Endothelial cell of umbilical vein (primary cell): ENCODE results near the gene KRTAP10-5. TPM values are rescaled to one million over a fixed set of nuclear protein-coding genes. Genes with fewer than 3 reads are reported as not detected.

Source experiments
- BruUV-seq: library from RNA; stranded (reverse); fragments of 400-500 nt; replicated peaks from 2 replicates; lab custom pipeline; 2021; lab: Mats Ljungman, UMichigan
- CTCF ChIA-PET: fragments of 300-600, 350-600 bp; sonication (Branson Sonifier 250); formaldehyde crosslinking; loops from one replicate; lab custom pipeline; 2021; ENCODE audit warnings: antibody characterized with exemption, inconsistent platforms; lab: Charles Lee
- POLR2A ChIA-PET: fragments of 300-600, 350-600 bp; sonication (Branson Sonifier 250); formaldehyde crosslinking; loops from one replicate; lab custom pipeline; 2021; ENCODE audit warnings: antibody characterized with exemption, inconsistent platforms; lab: Charles Lee
- DNase-seq: peaks from one replicate; pipeline ENCODE4 v3.0.0-alpha.2; 2011; ENCODE audit warnings: low read depth, low spot score
- FAIRE-seq: peaks from 2 replicates; lab custom pipeline; 2011; peaks lifted over from hg19 to GRCh38; lab: Jason Lieb, UNC
- H2AFZ ChIP-seq: 2 replicates; pipeline ENCODE4 v1.6.0; 2012; ENCODE audit warnings: low read depth, low read length, control low read depth, inconsistent platforms
- H3K27ac ChIP-seq: 2 replicates; pipeline ENCODE4 v1.5.1; 2011; ENCODE audit warnings: low read depth, mild to moderate bottlenecking, control low read depth, low read length, moderate library complexity; ENCODE audit not compliant: insufficient read depth
- H3K27me3 ChIP-seq, 2 experiments: 2 replicates each; pipeline versions ENCODE4 v1.6.0 to v1.6.1; 2011; ENCODE audit warnings: low read length in 2 of 2, mixed read lengths in 1 of 2; ENCODE audit not compliant: control insufficient read depth in 2 of 2, insufficient read depth in 2 of 2
- H3K36me3 ChIP-seq, 2 experiments: 2 replicates in 1 of 2; 3 replicates in 1 of 2; pipeline ENCODE4 v1.5.1; 2011; ENCODE audit warnings: low read length in 2 of 2, mild to moderate bottlenecking in 1 of 2, moderate library complexity in 1 of 2; ENCODE audit not compliant: control insufficient read depth in 2 of 2, insufficient read depth in 2 of 2; ENCODE audit errors: extremely low read depth in 1 of 2
- H3K4me1 ChIP-seq: 3 replicates; pipeline ENCODE4 v1.5.1; 2011; ENCODE audit warnings: mild to moderate bottlenecking, low read length; ENCODE audit not compliant: control insufficient read depth, insufficient read depth; ENCODE audit errors: extremely low read depth
- H3K4me2 ChIP-seq: 2 replicates; pipeline ENCODE4 v1.6.1; 2011; ENCODE audit warnings: low read length, control low read depth, mixed read lengths; ENCODE audit not compliant: insufficient read depth
- H3K4me3 ChIP-seq, 3 experiments: fragments of 200-600 bp in 1 of 3; sonication (generic), shearing (Covaris generic) in 1 of 3; replicated peaks in 1 of 3; 2 replicates each; pipeline ENCODE4 v1.5.1; 2011 to 2016; ENCODE audit warnings: control low read depth in 3 of 3, low read length in 3 of 3, mild to moderate bottlenecking in 2 of 3, inconsistent platforms in 1 of 3, low read depth in 1 of 3, moderate library complexity in 1 of 3; ENCODE audit not compliant: insufficient read depth in 1 of 3
- H3K79me2 ChIP-seq: 2 replicates; pipeline ENCODE4 v1.6.0; 2012; ENCODE audit warnings: low read length, inconsistent platforms; ENCODE audit not compliant: control insufficient read depth, insufficient read depth
- H3K9ac ChIP-seq: replicated peaks from 2 replicates; pipeline ENCODE3; 2011; ENCODE audit warnings: low read length, control low read depth; ENCODE audit not compliant: insufficient read depth; ENCODE audit errors: extremely low read depth
- H3K9me1 ChIP-seq: replicated peaks from 3 replicates; pipeline ENCODE4 v1.6.0; 2011; ENCODE audit warnings: mild to moderate bottlenecking, low read length; ENCODE audit not compliant: control insufficient read depth, insufficient read depth; ENCODE audit errors: extremely low read depth
- H3K9me3 ChIP-seq: replicated peaks from 2 replicates; pipeline ENCODE4 v1.5.1; 2012; ENCODE audit warnings: low read length, inconsistent platforms; ENCODE audit not compliant: control insufficient read depth, insufficient read depth
- H4K20me1 ChIP-seq: replicated peaks from 2 replicates; pipeline ENCODE3; 2011; ENCODE audit warnings: mild to moderate bottlenecking, low read length; ENCODE audit not compliant: control insufficient read depth, insufficient read depth; ENCODE audit errors: extremely low read depth
- CTCF ChIP-seq, 2 donors: IDR thresholded peaks; 1 replicate in 1 of 2; 2 replicates in 1 of 2; pipeline ENCODE4 v1.5.1; 2011; ENCODE audit warnings: low read length in 2 of 2, mild to moderate bottlenecking in 2 of 2, moderate library complexity in 2 of 2, control low read depth in 1 of 2, inconsistent platforms in 1 of 2, low read depth in 1 of 2; ENCODE audit not compliant: insufficient read depth in 1 of 2; ENCODE audit errors: extremely low read depth in 1 of 2
- EZH2 ChIP-seq: IDR thresholded peaks from 2 replicates; pipeline ENCODE4 v1.6.1; 2012; ENCODE audit warnings: borderline replicate concordance, low read depth, mild to moderate bottlenecking, moderate library complexity, low read length, inconsistent platforms; ENCODE audit not compliant: severe bottlenecking
- FOS ChIP-seq: IDR thresholded peaks from 2 replicates; pipeline ENCODE4 v1.6.1; 2011; ENCODE audit warnings: mild to moderate bottlenecking, low read length, moderate library complexity, borderline replicate concordance; ENCODE audit not compliant: insufficient read depth
- GATA2 ChIP-seq: IDR thresholded peaks from 2 replicates; pipeline ENCODE4 v1.7.0; 2011; ENCODE audit warnings: low read depth, mild to moderate bottlenecking, moderate library complexity, mixed read lengths, low read length; ENCODE audit not compliant: insufficient read length, insufficient read depth
- JUN ChIP-seq: IDR thresholded peaks from 2 replicates; pipeline ENCODE4 v1.6.1; 2011; ENCODE audit warnings: borderline replicate concordance, low read depth; ENCODE audit not compliant: insufficient read length, insufficient read depth
- MYC ChIP-seq: IDR thresholded peaks from one replicate; pipeline ENCODE4 v1.6.1; 2011; ENCODE audit warnings: mild to moderate bottlenecking, low read depth, low read length
- POLR2A ChIP-seq: IDR thresholded peaks from 2 replicates; pipeline ENCODE4 v1.6.1; 2012; ENCODE audit warnings: low read depth, mild to moderate bottlenecking, control low read depth, low read length
- POLR2AphosphoS5 ChIP-seq: IDR thresholded peaks from 2 replicates; pipeline ENCODE4 v1.6.1; 2012; ENCODE audit warnings: low read depth, mild to moderate bottlenecking, control low read depth, low read length, moderate library complexity; ENCODE audit not compliant: insufficient read depth
- dilution Hi-C: fragments of 300-500 bp; cut with MboI; formaldehyde crosslinking; loops from one replicate; pipeline ENCODE4 v1.15.0; 2019; ENCODE audit warnings: low sequenced_read_pairs; ENCODE audit not compliant: extremely low pct_ligation_motif_present
- intact Hi-C: fragments of 100-400 bp; cut with micrococcal nuclease; formaldehyde crosslinking; loops from one replicate; pipeline ENCODE4 v1.10.0; 2022
- polyA plus RNA-seq, 4 experiments: library from polyadenylated mRNA; depleted of rRNA in 3 of 4; stranded (reverse) in 3 of 4; unstranded in 1 of 4; fragments of >200 nt; gene quantifications; 2 replicates each; pipeline versions ENCODE4 v1.2.1 to v1.2.3, GENCODE V29; 2011 to 2012; ENCODE audit warnings: missing spikeins in 1 of 4
- total RNA-seq: library from RNA; stranded (reverse); gene quantifications from 2 replicates; pipeline ENCODE4 v1.2.3, GENCODE V29; 2021
- TF ChIP-seq, protein P1 (sequence below): IDR thresholded peaks from 2 replicates; pipeline ENCODE4 v1.6.1; 2011; ENCODE audit not compliant: insufficient read depth, insufficient read length

Gene KRTAP10-5
- total and polyA plus RNA-seq, 2 donors (not counting 3 experiments of a cell fraction or from before 2014, with no cell fraction given) = not detected

- no peaks in the 10 kb centered on the region for H4K20me1 ChIP-seq
- no peaks in the 10 kb centered on the region for H3K4me1 ChIP-seq
- CTCF ChIA-PET = no interaction called here
- H3K9me1 ChIP-seq = no peaks in the 10 kb centered on the region
- H3K27ac ChIP-seq = no peak overlapping the region
- no peaks in the 10 kb centered on the region for H3K79me2 ChIP-seq
- H3K9ac ChIP-seq = no peak overlapping the region
- no peak overlapping the region for H3K4me3 ChIP-seq
- no peak overlapping the region for H3K4me2 ChIP-seq
- TF ChIP-seq EZH2 (no peak), POLR2AphosphoS5 (no peak)
- H3K27me3 ChIP-seq = peaks cover 1 to 4% of the 10 kb centered on the region in 2 experiments
- DNase-seq (no peak), FAIRE-seq (no peak)
- H2AFZ ChIP-seq = no peak overlapping the region
- no peaks in the 10 kb centered on the region for H3K36me3 ChIP-seq
- no peaks in the 10 kb centered on the region for H3K9me3 ChIP-seq
- dilution Hi-C loops = no loop called here
- POLR2A ChIA-PET = no interaction called here
- intact Hi-C loops = no loop called here
- BruUV-seq = no TSS peak
Measured at GRCh38 chr21:44603109-44603875, 22.9 kb upstream of the KRTAP10-5 start.

GRCh38 chr21:44602463-44602850, 22.1 kb upstream of the KRTAP10-5 start:
- no peak for DNase-seq
- Histone ChIP-seq H3K9ac (no peak overlapping the region), H3K9me1 (no peaks in the 10 kb centered on the region), H3K4me3 (no peak overlapping the region), H3K9me3 (no peaks in the 10 kb centered on the region), H3K27me3 (peaks cover 0 to 5% of the 10 kb centered on the region in 2 experiments), H4K20me1 (no peaks in the 10 kb centered on the region), H3K79me2 (no peaks in the 10 kb centered on the region), H3K4me1 (no peaks in the 10 kb centered on the region), H3K4me2 (no peak overlapping the region), H2AFZ (no peak overlapping the region), H3K27ac (no peak overlapping the region), H3K36me3 (no peaks in the 10 kb centered on the region)
- TF ChIP-seq EZH2 = no peak
- TF ChIP-seq GATA2 = no peak
- TF ChIP-seq JUN = no peak
- no peak for TF ChIP-seq POLR2A
- TF ChIP-seq CTCF (IDR thresholded peaks at IDR 0.05; ENCODE audit: extremely low read depth in 1 of 2, insufficient read depth in 1 of 2, low read depth in 1 of 2, low read length in 2 of 2) = no peak
- TF ChIP-seq, protein P1, sequence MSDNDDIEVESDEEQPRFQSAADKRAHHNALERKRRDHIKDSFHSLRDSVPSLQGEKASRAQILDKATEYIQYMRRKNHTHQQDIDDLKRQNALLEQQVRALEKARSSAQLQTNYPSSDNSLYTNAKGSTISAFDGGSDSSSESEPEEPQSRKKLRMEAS = no peak
- no peak for TF ChIP-seq MYC
- TF ChIP-seq FOS = no peak
- TF ChIP-seq POLR2AphosphoS5 = no peak
- intact Hi-C loops (no loop called here), dilution Hi-C loops (no loop called here)
- BruUV-seq = no TSS peak
- POLR2A ChIA-PET = no interaction called here
- CTCF ChIA-PET = no interaction called here
- no peak for FAIRE-seq
